ENCODE measurements around the gene ARHGAP1. TPM values are rescaled to one million over a fixed set of nuclear protein-coding genes. Genes with fewer than 3 reads are reported as not detected.

Gene ARHGAP1
- total RNA-seq: 14.9 TPM
- 10 to 100 TPM; 31.4 to 49.8 (median 38.6) TPM for polyA plus RNA-seq (ENCODE audit: insufficient read depth in 1 of 8, insufficient read length in 8 of 8, low replicate concordance in 1 of 8)
- long read RNA-seq, donor 1, transcript ARHGAP1-201 (13 exons, 3,375 nt): major isoform, 5 of 7 reads
- long read RNA-seq, donor 1, partial matches to known transcripts: 0 of 7 reads
- long read RNA-seq, donor 1, other reads (novel, unspliced or antisense): 0 of 7 reads
- long read RNA-seq, donor 2, partial matches to known transcripts: 0 of 3 reads
- long read RNA-seq, donor 2, other reads (novel, unspliced or antisense): 0 of 3 reads
- long read RNA-seq, donor 3, transcript ARHGAP1-201 (13 exons, 3,375 nt): major isoform, 11 of 12 reads
- long read RNA-seq, donor 3, partial matches to known transcripts: 0 of 12 reads
- long read RNA-seq, donor 3, other reads (novel, unspliced or antisense): 0 of 12 reads
- long read RNA-seq, donor 4, partial matches to known transcripts: 0 of 4 reads
- long read RNA-seq, donor 4, other reads (novel, unspliced or antisense): 0 of 4 reads
- long read RNA-seq, donor 5, transcript ARHGAP1-201 (13 exons, 3,375 nt): major isoform, 23 of 24 reads
- long read RNA-seq, donor 5, partial matches to known transcripts: 0 of 24 reads
- long read RNA-seq, donor 5, other reads (novel, unspliced or antisense): 0 of 24 reads
- long read RNA-seq, donor 6, transcript ARHGAP1-201 (13 exons, 3,375 nt): major isoform, 15 of 18 reads
- long read RNA-seq, donor 6, partial matches to known transcripts: 0 of 18 reads
- long read RNA-seq, donor 6, other reads (novel, unspliced or antisense): 0 of 18 reads
- long read RNA-seq, donor 7, transcript ARHGAP1-201 (13 exons, 3,375 nt): major isoform, 7 of 9 reads
- long read RNA-seq, donor 7, partial matches to known transcripts: 0 of 9 reads
- long read RNA-seq, donor 7, other reads (novel, unspliced or antisense): 0 of 9 reads
- long read RNA-seq, donor 8, transcript ARHGAP1-201 (13 exons, 3,375 nt): major isoform, 6 of 11 reads
- long read RNA-seq, donor 8, transcript ARHGAP1-207 (4 exons, 901 nt): minor isoform, 5 of 11 reads
- long read RNA-seq, donor 8, partial matches to known transcripts: 0 of 11 reads
- long read RNA-seq, donor 8, other reads (novel, unspliced or antisense): 0 of 11 reads
- long read RNA-seq, donor 9, transcript ARHGAP1-201 (13 exons, 3,375 nt): major isoform, 9 of 17 reads
- long read RNA-seq, donor 9, transcript ARHGAP1-207 (4 exons, 901 nt): minor isoform, 7 of 17 reads
- long read RNA-seq, donor 9, partial matches to known transcripts: 0 of 17 reads
- long read RNA-seq, donor 9, other reads (novel, unspliced or antisense): 0 of 17 reads
- long read RNA-seq, donor 10, partial matches to known transcripts: 0 of 6 reads
- long read RNA-seq, donor 10, other reads (novel, unspliced or antisense): 0 of 6 reads
- long read RNA-seq, donor 11, transcript ARHGAP1-201 (13 exons, 3,375 nt): major isoform, 8 of 12 reads
- long read RNA-seq, donor 11, partial matches to known transcripts: 0 of 12 reads
- long read RNA-seq, donor 11, other reads (novel, unspliced or antisense): 0 of 12 reads

DNA sequence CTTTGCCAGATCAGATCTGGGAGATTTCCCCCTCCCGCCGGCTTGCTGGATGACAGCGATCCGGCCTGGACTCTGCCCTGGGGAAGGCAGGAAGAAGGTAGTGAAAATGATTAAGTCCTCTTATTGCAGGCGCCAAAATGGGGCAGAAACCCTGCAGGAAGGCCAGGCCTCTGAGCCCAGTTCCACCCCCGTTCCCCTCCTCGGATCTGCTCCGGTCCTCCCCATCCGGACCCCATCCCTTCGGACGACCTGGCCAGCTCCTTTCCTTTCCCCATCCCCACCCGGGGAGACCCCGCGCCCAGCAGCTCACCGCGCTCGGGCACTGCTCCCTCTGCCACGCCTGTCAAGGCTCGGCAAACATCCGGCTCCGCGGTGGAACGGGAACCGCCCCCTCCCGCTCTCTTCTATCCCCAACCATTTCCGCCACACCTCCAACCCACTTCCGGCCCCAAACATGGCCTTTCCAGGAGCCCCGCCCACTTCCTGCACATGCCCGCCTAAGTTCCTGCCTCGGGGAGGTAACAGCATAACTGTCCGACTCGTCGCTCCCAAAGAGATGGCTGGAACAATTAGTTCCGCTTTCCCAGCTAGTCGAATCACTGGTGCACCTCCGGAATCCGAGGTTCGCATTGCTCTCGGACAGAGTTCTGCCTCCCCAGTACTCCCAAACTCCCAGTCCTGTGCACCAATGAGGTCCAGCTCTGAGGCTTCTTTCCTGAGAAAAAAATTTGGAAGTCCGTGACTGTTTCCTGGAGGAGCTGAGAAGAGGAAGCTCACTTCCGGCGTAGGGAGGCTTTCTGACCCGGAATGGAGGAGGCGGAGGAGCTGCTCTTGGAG is at the start of gene ARHGAP1, which contains the start of gene ZNF408:
ARHGAP1 (minus strand) TSS at position 379 of the 837 bp plus-strand sequence. CDS start 4,512 bp downstream, outside the sequence.
ZNF408 (plus strand) TSS at position 791 of the 837 bp plus-strand sequence; CDS start at position 808, 17 bp downstream.
- 0% methylated on average over 38 of the region's 44 CpGs for whole genome bisulfite sequencing (ENCODE audit: insufficient coverage)
- Histone ChIP-seq H3K4me1 (ENCODE audit: control insufficient read depth, insufficient read depth, low read length) (peaks cover 48% of the 10 kb centered on the region), H3K27ac (ENCODE audit: low read length) (peak within 1 kb of the TSS; percentile 99), H3K36me3 (ENCODE audit: control insufficient read depth, insufficient read depth, low read length) (peaks cover 42% of the 10 kb centered on the region), H3K9me3 (replicated peaks; ENCODE audit: control insufficient read depth, low read depth, low read length) (no peaks in the 10 kb centered on the region), H3K4me3 (ENCODE audit: low read length) (peak within 1 kb of the TSS; percentile 96), H3K27me3 (ENCODE audit: control insufficient read depth, insufficient read depth, low read length) (no peaks in the 10 kb centered on the region)
- peak; percentile 99 for DNase-seq

DNA sequence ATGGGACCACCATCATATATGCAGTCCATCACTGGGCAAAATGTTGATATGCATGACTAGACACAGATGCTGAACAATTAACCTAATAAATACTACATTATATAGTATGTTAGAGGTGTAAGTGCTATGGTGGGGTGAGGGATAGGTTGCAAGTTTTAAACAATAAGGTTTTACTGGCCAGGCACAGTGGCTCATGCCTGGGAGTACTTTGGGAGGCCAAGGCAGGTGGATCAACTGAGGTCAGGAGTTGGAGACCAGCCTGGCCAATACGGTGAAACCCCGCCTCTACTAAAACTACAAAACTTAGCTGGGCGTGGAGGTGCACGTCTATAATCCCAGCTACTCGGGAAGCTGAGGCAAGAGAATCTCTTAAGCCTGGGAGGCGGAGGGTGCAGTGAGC is 46.7 kb upstream of the ARHGAP1 start:
- Histone ChIP-seq H3K4me1 (ENCODE audit: control insufficient read depth, insufficient read depth, low read length) (no peaks in the 10 kb centered on the region), H3K36me3 (ENCODE audit: control insufficient read depth, insufficient read depth, low read length) (peaks cover 69% of the 10 kb centered on the region), H3K9me3 (replicated peaks; ENCODE audit: control insufficient read depth, low read depth, low read length) (no peaks in the 10 kb centered on the region), H3K27ac (ENCODE audit: low read length) (no peak overlapping the region), H3K4me3 (ENCODE audit: low read length) (no peak overlapping the region), H3K27me3 (ENCODE audit: control insufficient read depth, insufficient read depth, low read length) (no peaks in the 10 kb centered on the region)
- WGBS (ENCODE audit: insufficient coverage): no CpG with 5 or more reads among the region's 6 CpGs
- DNase-seq: no peak

DNA sequence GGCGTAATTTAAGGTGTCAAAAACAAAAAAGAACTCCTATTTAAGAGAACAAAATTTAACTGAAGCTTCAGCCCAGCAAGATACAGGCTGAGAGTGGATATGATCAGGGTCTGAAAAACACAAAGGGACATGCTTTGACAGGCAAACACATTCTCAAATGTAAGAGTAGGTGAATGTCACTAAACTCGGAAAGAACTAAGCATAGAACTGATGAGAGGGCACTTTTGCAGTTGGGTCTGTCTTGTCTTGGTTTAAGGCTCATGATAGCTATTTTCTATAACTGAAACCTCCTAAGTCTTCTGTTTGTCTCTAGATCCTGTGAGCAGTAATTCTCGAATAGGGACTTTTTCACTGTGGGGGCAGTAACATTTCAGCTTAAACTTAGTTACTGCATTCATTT is 45.6 kb upstream of the ARHGAP1 start:
- no peaks in the 10 kb centered on the region for H3K27me3 ChIP-seq (ENCODE audit: control insufficient read depth, insufficient read depth, low read length)
- no peak for DNase-seq
- H3K9me3 ChIP-seq (replicated peaks; ENCODE audit: control insufficient read depth, low read depth, low read length): no peaks in the 10 kb centered on the region
- no CpG with 5 or more reads among the region's 3 CpGs for WGBS (ENCODE audit: insufficient coverage)
- no peak overlapping the region for H3K4me3 ChIP-seq (ENCODE audit: low read length)
- no peaks in the 10 kb centered on the region for H3K4me1 ChIP-seq (ENCODE audit: control insufficient read depth, insufficient read depth, low read length)
- H3K36me3 ChIP-seq (ENCODE audit: control insufficient read depth, insufficient read depth, low read length): peaks cover 74% of the 10 kb centered on the region
- H3K27ac ChIP-seq (ENCODE audit: low read length): no peak overlapping the region

DNA sequence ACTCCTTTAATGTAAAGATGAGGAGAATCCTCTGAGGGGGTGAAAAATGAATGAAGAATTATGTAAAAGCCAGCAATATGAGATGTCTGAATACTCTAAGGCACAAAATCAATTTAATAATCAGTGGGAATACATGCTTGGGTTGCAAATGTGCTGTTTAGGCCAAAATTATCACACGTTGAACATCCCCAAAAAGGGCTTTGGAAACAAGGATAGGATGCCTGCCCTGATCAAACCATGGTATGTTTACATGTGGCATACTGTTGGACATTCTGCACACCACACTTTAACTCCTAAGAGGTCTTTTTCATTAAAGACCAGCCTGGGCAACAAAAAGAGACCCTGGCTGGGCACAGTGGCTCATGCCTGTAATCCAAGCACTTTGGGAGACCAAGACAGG is 44.9 kb upstream of the ARHGAP1 start:
- WGBS (ENCODE audit: insufficient coverage): no CpG with 5 or more reads among the region's 1 CpG
- H3K27me3 ChIP-seq (ENCODE audit: control insufficient read depth, insufficient read depth, low read length): no peaks in the 10 kb centered on the region
- H3K27ac ChIP-seq (ENCODE audit: low read length): no peak overlapping the region
- no peaks in the 10 kb centered on the region for H3K9me3 ChIP-seq (replicated peaks; ENCODE audit: control insufficient read depth, low read depth, low read length)
- H3K4me1 ChIP-seq (ENCODE audit: control insufficient read depth, insufficient read depth, low read length): no peaks in the 10 kb centered on the region
- H3K4me3 ChIP-seq (ENCODE audit: low read length): no peak overlapping the region
- H3K36me3 ChIP-seq (ENCODE audit: control insufficient read depth, insufficient read depth, low read length): peaks cover 70% of the 10 kb centered on the region
- no peak for DNase-seq

DNA sequence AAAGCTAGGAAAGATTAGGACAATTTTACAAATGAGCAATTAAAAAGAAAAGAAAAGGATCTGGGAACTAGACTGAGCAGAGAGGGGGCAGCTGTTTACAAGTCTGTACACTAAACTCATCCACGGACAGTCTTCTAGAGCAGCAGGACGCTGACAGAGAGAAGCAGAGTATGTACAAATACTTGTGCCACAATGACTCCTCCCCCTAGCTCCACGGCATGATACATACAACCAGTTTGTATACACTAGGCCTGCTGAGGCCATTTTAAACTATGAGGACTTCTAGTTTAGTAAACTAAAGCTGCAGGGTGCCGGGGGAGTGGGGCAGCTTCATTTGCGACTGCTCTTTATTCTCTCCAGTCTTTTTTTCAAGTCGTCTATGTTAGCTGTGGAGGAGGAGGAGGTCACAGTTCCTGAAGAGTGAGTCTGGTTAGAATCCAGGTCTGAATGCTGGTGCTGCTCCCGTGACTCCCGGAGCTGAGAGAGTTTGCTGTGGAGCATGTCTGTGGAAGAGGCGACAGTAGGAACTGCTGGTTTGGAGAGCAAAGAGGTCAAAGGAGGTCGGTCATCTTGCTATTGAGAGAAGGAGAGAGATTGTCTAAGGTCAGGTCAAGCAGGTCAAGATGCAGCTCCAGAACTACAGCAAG is 43.4 kb upstream of the ARHGAP1 start:
- Histone ChIP-seq H3K4me3 (ENCODE audit: low read length) (no peak overlapping the region), H3K27ac (ENCODE audit: low read length) (no peak overlapping the region), H3K4me1 (ENCODE audit: control insufficient read depth, insufficient read depth, low read length) (no peaks in the 10 kb centered on the region), H3K27me3 (ENCODE audit: control insufficient read depth, insufficient read depth, low read length) (no peaks in the 10 kb centered on the region), H3K36me3 (ENCODE audit: control insufficient read depth, insufficient read depth, low read length) (peaks cover 61% of the 10 kb centered on the region), H3K9me3 (replicated peaks; ENCODE audit: control insufficient read depth, low read depth, low read length) (no peaks in the 10 kb centered on the region)
- DNase-seq: no peak
- 97% methylated on average over 6 of the region's 10 CpGs for WGBS (ENCODE audit: insufficient coverage)

DNA sequence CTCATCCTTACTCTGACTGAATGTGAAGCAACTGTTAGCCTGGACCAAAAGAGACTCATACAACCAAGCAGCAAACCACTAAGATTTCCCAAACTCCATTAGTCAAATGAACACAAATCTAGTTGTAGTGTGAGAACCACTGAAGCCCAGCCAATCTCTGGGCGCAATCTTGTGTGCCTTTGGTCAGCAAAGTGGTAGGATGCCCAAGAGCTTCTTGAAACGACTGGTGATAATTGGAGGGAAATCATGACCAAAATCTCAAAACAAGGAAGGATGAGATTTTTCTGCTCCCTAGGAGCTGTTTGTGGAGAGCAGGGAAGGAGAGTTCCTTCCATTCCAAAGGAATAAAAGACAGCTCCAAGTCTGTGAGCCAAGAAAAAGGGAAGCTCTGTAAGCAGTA is 42.6 kb upstream of the ARHGAP1 start:
- no peak overlapping the region for H3K27ac ChIP-seq (ENCODE audit: low read length)
- DNase-seq: no peak
- no peaks in the 10 kb centered on the region for H3K27me3 ChIP-seq (ENCODE audit: control insufficient read depth, insufficient read depth, low read length)
- WGBS (ENCODE audit: insufficient coverage): no CpG with 5 or more reads among the region's 2 CpGs
- no peaks in the 10 kb centered on the region for H3K9me3 ChIP-seq (replicated peaks; ENCODE audit: control insufficient read depth, low read depth, low read length)
- no peak overlapping the region for H3K4me3 ChIP-seq (ENCODE audit: low read length)
- H3K36me3 ChIP-seq (ENCODE audit: control insufficient read depth, insufficient read depth, low read length): peaks cover 58% of the 10 kb centered on the region
- H3K4me1 ChIP-seq (ENCODE audit: control insufficient read depth, insufficient read depth, low read length): no peaks in the 10 kb centered on the region

DNA sequence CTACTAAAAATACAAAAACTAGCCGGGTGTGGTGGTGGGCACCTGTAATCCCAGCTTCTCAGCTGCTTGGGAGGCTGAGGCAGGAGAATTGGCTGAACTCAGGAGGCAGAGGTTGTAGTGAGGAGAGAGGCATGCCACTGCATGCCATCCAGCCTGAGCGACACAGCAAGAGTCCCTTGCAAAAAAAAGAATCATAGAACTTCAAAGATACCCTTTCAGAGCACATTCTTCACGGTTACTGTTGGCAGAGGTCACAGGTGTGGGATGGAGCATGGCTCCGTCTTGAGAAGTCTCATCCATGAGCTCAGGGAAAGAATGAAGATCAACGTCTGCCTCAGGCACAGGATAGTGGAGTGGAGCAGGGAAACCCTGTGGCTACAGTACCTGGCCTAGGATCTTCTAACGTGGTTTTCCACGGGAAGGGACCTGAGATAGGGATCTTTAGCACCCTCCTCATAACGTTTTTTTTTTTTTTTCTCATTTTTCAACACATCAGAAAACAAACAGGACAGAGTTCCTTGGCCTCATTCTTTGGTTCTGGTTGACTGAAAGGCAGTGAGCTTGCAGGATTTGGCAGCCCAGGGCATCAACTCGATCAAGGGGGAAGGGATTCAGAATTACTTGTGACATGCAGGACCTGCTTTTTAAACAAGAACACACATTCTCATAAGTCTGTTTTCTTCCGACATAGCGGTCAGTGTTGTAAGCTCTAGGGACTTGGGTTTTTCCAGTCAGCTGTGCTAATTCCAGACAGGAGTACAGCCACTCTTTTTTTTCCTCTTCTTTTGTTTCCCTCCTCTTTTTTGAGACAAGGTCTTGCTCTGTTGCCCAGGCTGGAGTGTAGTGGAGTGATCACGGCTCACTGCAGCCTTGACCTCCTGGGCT is 41.4 kb upstream of the ARHGAP1 start:
- 55% methylated on average over 3 of the region's 12 CpGs for WGBS (ENCODE audit: insufficient coverage)
- no peaks in the 10 kb centered on the region for H3K4me1 ChIP-seq (ENCODE audit: control insufficient read depth, insufficient read depth, low read length)
- H3K36me3 ChIP-seq (ENCODE audit: control insufficient read depth, insufficient read depth, low read length): peaks cover 47% of the 10 kb centered on the region
- peak; percentile 20 for DNase-seq
- no peak overlapping the region for H3K4me3 ChIP-seq (ENCODE audit: low read length)
- H3K9me3 ChIP-seq (replicated peaks; ENCODE audit: control insufficient read depth, low read depth, low read length): no peaks in the 10 kb centered on the region
- H3K27me3 ChIP-seq (ENCODE audit: control insufficient read depth, insufficient read depth, low read length): no peaks in the 10 kb centered on the region
- no peak overlapping the region for H3K27ac ChIP-seq (ENCODE audit: low read length)

DNA sequence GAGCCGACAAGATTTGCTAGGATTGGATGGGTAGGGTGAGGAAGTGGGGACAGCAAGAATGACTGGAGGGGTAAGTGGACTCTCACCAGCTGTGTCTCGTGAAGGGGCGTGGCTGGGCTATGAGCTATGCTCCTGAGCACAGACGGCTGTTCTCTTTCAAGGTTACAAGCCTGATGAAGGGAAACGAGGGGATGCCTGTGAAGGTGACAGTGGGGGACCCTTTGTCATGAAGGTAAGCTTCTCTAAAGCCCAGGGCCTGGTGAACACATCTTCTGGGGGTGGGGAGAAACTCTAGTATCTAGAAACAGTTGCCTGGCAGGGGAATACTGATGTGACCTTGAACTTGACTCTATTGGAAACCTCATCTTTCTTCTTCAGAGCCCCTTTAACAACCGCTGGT is 38.5 kb upstream of the ARHGAP1 start:
- Histone ChIP-seq H3K4me1 (ENCODE audit: control insufficient read depth, insufficient read depth, low read length) (no peaks in the 10 kb centered on the region), H3K27ac (ENCODE audit: low read length) (no peak overlapping the region), H3K4me3 (ENCODE audit: low read length) (no peak overlapping the region), H3K36me3 (ENCODE audit: control insufficient read depth, insufficient read depth, low read length) (peaks cover 29% of the 10 kb centered on the region), H3K27me3 (ENCODE audit: control insufficient read depth, insufficient read depth, low read length) (no peaks in the 10 kb centered on the region), H3K9me3 (replicated peaks; ENCODE audit: control insufficient read depth, low read depth, low read length) (no peaks in the 10 kb centered on the region)
- no peak for DNase-seq
- WGBS (ENCODE audit: insufficient coverage): 66% methylated on average over 5 of the region's 6 CpGs

All from muscle of leg (tissue), 16 donors.